NCI-H1436 treated with DMSO at 0.1 percent for 48 hours (cell line): ENCODE measurements around the gene TMED9.
"Not testable (repeated sequence)": the region's sequence is repeated elsewhere in the genome, so short reads cannot be mapped to it uniquely, and the experiment has no call there.

Source experiments
- DNase-seq: peaks from one replicate; lab custom pipeline; 2025; lab: John Stamatoyannopoulos, UW

TMED9 gene

GRCh38 chr5:177592010-177592834 lies at the start of gene TMED9:
Gene TMED9, plus strand, starts transcription at chr5:177592203. Its CDS starts 12 bp downstream, at chr5:177592215.
- DNase-seq = no peak

- DNase-seq = no peak
Measured at GRCh38 chr5:177542816-177543465, 49.1 kb upstream of the TMED9 start.

- DNase-seq = no peak
Measured at GRCh38 chr5:177545487-177546257, 46.3 kb upstream of the TMED9 start.

GRCh38 chr5:177546258-177546741 lies 45.7 kb upstream of the TMED9 start:
- DNase-seq = no peak

- DNase-seq = no peak
Measured at GRCh38 chr5:177547736-177548135, 44.3 kb upstream of the TMED9 start.

GRCh38 chr5:177548495-177548894 lies 43.5 kb upstream of the TMED9 start:
- no peak for DNase-seq

- no peak for DNase-seq
Measured at GRCh38 chr5:177550122-177550521, 41.9 kb upstream of the TMED9 start.

GRCh38 chr5:177552839-177553455 lies 39.1 kb upstream of the TMED9 start:
- DNase-seq = no peak

- DNase-seq = no peak
Measured at GRCh38 chr5:177553671-177554429, 38.2 kb upstream of the TMED9 start.

- DNase-seq = no peak
Measured at GRCh38 chr5:177554474-177555111, 37.4 kb upstream of the TMED9 start, which contains the start of gene FAM193B. Gene FAM193B, minus strand, starts transcription at chr5:177554563. Its CDS starts 105 bp downstream, at chr5:177554458.

- no peak for DNase-seq
Measured at GRCh38 chr5:177555228-177555627, 36.8 kb upstream of the TMED9 start.

GRCh38 chr5:177555665-177556064 lies 36.3 kb upstream of the TMED9 start:
- DNase-seq = no peak

GRCh38 chr5:177557041-177557647 lies 34.9 kb upstream of the TMED9 start:
- DNase-seq = no peak

GRCh38 chr5:177557796-177558195 lies 34.2 kb upstream of the TMED9 start:
- DNase-seq = no peak

GRCh38 chr5:177559446-177559941 lies 32.5 kb upstream of the TMED9 start:
- DNase-seq = not testable (repeated sequence)

- DNase-seq = no peak
Measured at GRCh38 chr5:177565046-177565445, 27.0 kb upstream of the TMED9 start.

- no peak for DNase-seq
Measured at GRCh38 chr5:177568326-177568725, 23.7 kb upstream of the TMED9 start.

GRCh38 chr5:177569894-177570293 lies 22.1 kb upstream of the TMED9 start:
- DNase-seq = no peak

GRCh38 chr5:177575488-177575887 lies 16.5 kb upstream of the TMED9 start:
- no peak for DNase-seq

GRCh38 chr5:177576169-177576568 lies 15.8 kb upstream of the TMED9 start:
- no peak for DNase-seq
